Body of pancreas (tissue), 4 donors: Measurements from ENCODE around the gene COL13A1.

Experiments
- CTCF ChIP-seq, 7 experiments: fragments of 450-650 bp in 4 of 7; fragments of 200-600 bp in 3 of 7; sonication (generic) in 3 of 7; IDR thresholded peaks; one replicate each; pipeline ENCODE4 v1.5.1; 2016 to 2019; ENCODE audit warnings: antibody characterized with exemption in 7 of 7
- POLR2A ChIP-seq, 3 donors: fragments of 450-650 bp; IDR thresholded peaks; one replicate each; pipeline ENCODE4 v1.6.1; 2016; ENCODE audit warnings: antibody characterized with exemption in 3 of 3, mild to moderate bottlenecking in 2 of 3

- no peak for TF ChIP-seq CTCF (IDR thresholded peaks at IDR 0.05)
- TF ChIP-seq POLR2A (IDR thresholded peaks at IDR 0.05): no peak
Observed at GRCh38 chr10:69810097-69810496, 8.4 kb downstream of the COL13A1 start.
